ENCODE measurements around the gene LCMT1. TPM values are rescaled to one million over a fixed set of nuclear protein-coding genes. Genes with fewer than 3 reads are reported as not detected.

LCMT1 gene
- total and polyA plus RNA-seq, 2 of the 4 experiments (the other 2 are of a cell fraction), result 33.1 to 60.4 TPM

- no peak overlapping the region for H2BK5ac ChIP-seq (ENCODE audit: low read depth, low read length, poor library complexity, severe bottlenecking)
- H3K23ac ChIP-seq (ENCODE audit: low read depth, low read length), result no peak overlapping the region
- H2BK20ac ChIP-seq (ENCODE audit: low read depth, low read length), result no peak overlapping the region
- H3K4me1 ChIP-seq (ENCODE audit: control insufficient read depth, insufficient read depth, low read length), result no peaks in the 10 kb centered on the region
- H3K36me3 ChIP-seq (ENCODE audit: control insufficient read depth, insufficient read depth, low read length), result no peaks in the 10 kb centered on the region
- H3K9ac ChIP-seq (ENCODE audit: low read depth, low read length), result no peak overlapping the region
- H3K4ac ChIP-seq (ENCODE audit: low read depth, low read length), result no peak overlapping the region
- H4K20me1 ChIP-seq (ENCODE audit: insufficient read depth, low read length), result no peaks in the 10 kb centered on the region
- no peak overlapping the region for H4K5ac ChIP-seq (ENCODE audit: low read depth, low read length)
- no peak overlapping the region for H2AFZ ChIP-seq (replicated peaks; ENCODE audit: low read length, poor library complexity)
- no peaks in the 10 kb centered on the region for H3K9me1 ChIP-seq (ENCODE audit: insufficient read depth, low read length)
- no peak overlapping the region for H2BK120ac ChIP-seq (ENCODE audit: low read depth, low read length)
- in situ Hi-C loops (cut with MboI; ENCODE audit: low sequenced_read_pairs) (no loop called here), dilution Hi-C loops (cut with HindIII; ENCODE audit: low sequenced_read_pairs, unreplicated experiment) (no loop called here), intact Hi-C loops (cut with micrococcal nuclease) (no loop called here)
- no peaks in the 10 kb centered on the region for H3K27me3 ChIP-seq (ENCODE audit: control insufficient read depth, insufficient read depth, low read length)
- no peak overlapping the region for H3K14ac ChIP-seq (replicated peaks; ENCODE audit: low read depth, low read length)
- no TSS peak for BruUV-seq (replicated peaks)
- H3K4me3 ChIP-seq (ENCODE audit: insufficient read depth, low read depth, low read length), result no peak overlapping the region
- ATAC-seq (ENCODE audit: low read depth) (no peak), DNase-seq (no peak)
- no peak overlapping the region for H4K91ac ChIP-seq (ENCODE audit: insufficient read depth, low read depth, low read length)
- ChIA-PET POLR2A (ENCODE audit: unreplicated experiment) (no interaction called here), CTCF (interaction anchor here (0.6 kb wide), 1 partner anchor 133 kb away, joined by 3 read pairs; no protein-coding TSS in a partner anchor)
- H3K9me3 ChIP-seq (ENCODE audit: control insufficient read depth, insufficient read depth, low read length), result no peaks in the 10 kb centered on the region
- H3K4me2 ChIP-seq (ENCODE audit: low read depth, low read length), result no peak overlapping the region
- no peak overlapping the region for H2AK5ac ChIP-seq (ENCODE audit: low read depth, low read length)
- no peak overlapping the region for H2BK15ac ChIP-seq (ENCODE audit: low read depth, low read length)
- WGBS, 2 experiments (ENCODE audit: extremely low coverage in 2 of 2, insufficient read length in 1 of 2), result 80% methylated on average over 3 of the region's 7 CpGs; no CpG with 5 or more reads in 1 of the 2 experiments
- H3K79me1 ChIP-seq (ENCODE audit: low read depth in 1 of 2, low read length in 2 of 2), result no peaks in the 10 kb centered on the region
- H2AK9ac ChIP-seq (replicated peaks; ENCODE audit: low read depth, low read length, poor library complexity), result no peak overlapping the region
- TF ChIP-seq POLR2A (IDR thresholded peaks at IDR 0.05; ENCODE audit: low read depth, low read length) (no peak), BHLHE40 (IDR thresholded peaks at IDR 0.05; ENCODE audit: low read depth, low read length) (no peak)
- H3K27ac ChIP-seq (ENCODE audit: insufficient read depth, low read length), result no peak overlapping the region
- H4K8ac ChIP-seq (ENCODE audit: low read depth in 2 of 2, low read length in 2 of 2), result no peak overlapping the region
- H3K56ac ChIP-seq (ENCODE audit: extremely low read depth, insufficient read depth, low read length), result no peak overlapping the region
- no peak overlapping the region for H3K18ac ChIP-seq (ENCODE audit: low read depth, low read length)
Observed at GRCh38 chr16:25194273-25194878, 82.8 kb downstream of the LCMT1 start.

Measured in IMR-90 (cell line).